ENCODE results near the gene BRWD1. TPM values are rescaled to one million over a fixed set of nuclear protein-coding genes. Genes with fewer than 3 reads are reported as not detected.

Gene BRWD1
- total and polyA plus RNA-seq, 2 of the 13 experiments (the other 11 are each of a cell fraction or from before 2014, with no cell fraction given), result 13.9 to 28.0 TPM

DNA sequence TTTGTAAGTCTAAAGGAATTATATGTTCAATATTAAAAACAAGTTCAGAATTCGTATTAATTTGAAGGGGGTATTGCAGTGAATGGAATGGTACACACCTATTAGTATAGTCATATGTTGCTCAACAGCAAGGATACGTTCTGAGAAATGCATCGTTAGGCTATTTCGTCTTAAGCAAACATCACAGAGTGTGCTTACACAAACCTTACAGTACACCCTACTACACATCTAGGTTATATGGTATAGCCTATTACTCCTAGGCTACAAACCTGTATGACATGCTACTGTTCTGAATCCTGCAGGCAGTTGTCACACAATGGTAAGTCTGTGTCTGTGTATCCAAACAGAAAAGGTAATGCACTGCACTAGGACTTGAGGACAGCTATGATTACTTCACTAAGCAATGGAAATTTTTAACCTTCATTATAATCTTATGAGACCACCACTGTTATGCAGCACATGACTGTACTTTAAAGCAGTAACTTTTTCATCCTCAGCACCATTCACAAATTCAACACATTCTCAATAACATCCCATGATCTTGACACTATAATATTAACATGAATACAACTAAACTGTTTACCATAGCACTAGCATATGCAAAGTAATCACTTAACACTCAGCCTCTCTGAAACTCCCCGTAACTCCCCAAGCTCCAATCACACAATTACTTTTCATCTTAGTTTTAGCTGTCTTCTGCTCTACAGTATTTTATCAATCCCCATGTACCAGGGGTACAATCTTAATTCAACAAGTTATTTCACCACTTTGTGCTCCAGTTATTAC, 115.8 kb downstream of the BRWD1 start:
- H3K4me1 ChIP-seq (ENCODE audit: insufficient read depth, low read length), result no peaks in the 10 kb centered on the region
- ChIA-PET CTCF (ENCODE audit: low intra/inter-chr PET ratio, low total read pairs) (no interaction called here), POLR2A (interaction anchor here (0.7 kb wide), 1 partner anchor 183 kb away, joined by 3 read pairs; a partner anchor contains a TSS)
- in situ Hi-C loops (cut with HindIII; ENCODE audit: extremely low pct_ligation_motif_present, low pct_unique_long_range_greater_than_20kb) (no loop called here), intact Hi-C loops (cut with micrococcal nuclease; ENCODE audit: unreplicated experiment) (loop anchor here (5.0 kb wide), 1 partner anchor 35 kb away; no protein-coding TSS in a partner anchor)
- no peaks in the 10 kb centered on the region for H3K9me3 ChIP-seq (ENCODE audit: low read length)
- no peaks in the 10 kb centered on the region for H3K79me2 ChIP-seq (ENCODE audit: insufficient read depth, low read length)
- FAIRE-seq, result no peak
- no peaks in the 10 kb centered on the region for H4K20me1 ChIP-seq (ENCODE audit: insufficient read depth, low read length)
- DNase-seq (ENCODE audit: low spot score), result no peak
- H3K27ac ChIP-seq (ENCODE audit: extremely low read length, insufficient read depth, low read length), result no peak overlapping the region
- no peak for TF ChIP-seq AGO1 (IDR thresholded peaks at IDR 0.05; ENCODE audit: low read depth, low read length, poor library complexity, severe bottlenecking)
- TF ChIP-seq ZNF331 (CRISPR knock-in tag; IDR thresholded peaks at IDR 0.05), result no peak
- no peak for TF ChIP-seq SP2 (CRISPR knock-in tag; IDR thresholded peaks at IDR 0.05)
- TF ChIP-seq KAT7 (CRISPR knock-in tag; IDR thresholded peaks at IDR 0.05; ENCODE audit: borderline replicate concordance), result no peak
- TF ChIP-seq, protein P1, sequence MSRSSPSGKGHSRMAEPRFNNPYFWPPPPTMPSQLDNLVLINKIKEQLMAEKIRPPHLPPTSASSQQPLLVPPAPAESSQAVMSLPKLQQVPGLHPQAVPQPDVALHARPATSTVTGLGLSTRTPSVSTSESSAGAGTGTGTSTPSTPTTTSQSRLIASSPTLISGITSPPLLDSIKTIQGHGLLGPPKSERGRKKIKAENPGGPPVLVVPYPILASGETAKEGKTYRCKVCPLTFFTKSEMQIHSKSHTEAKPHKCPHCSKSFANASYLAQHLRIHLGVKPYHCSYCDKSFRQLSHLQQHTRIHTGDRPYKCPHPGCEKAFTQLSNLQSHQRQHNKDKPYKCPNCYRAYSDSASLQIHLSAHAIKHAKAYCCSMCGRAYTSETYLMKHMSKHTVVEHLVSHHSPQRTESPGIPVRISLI (CRISPR knock-in tag; IDR thresholded peaks at IDR 0.05; ENCODE audit: borderline replicate concordance), result no peak
- no peak for TF ChIP-seq ZNF597 (CRISPR knock-in tag; IDR thresholded peaks at IDR 0.05)
- no peak for TF ChIP-seq NFRKB (IDR thresholded peaks at IDR 0.05)
- TF ChIP-seq ZNF776 (CRISPR knock-in tag; IDR thresholded peaks at IDR 0.05), result no peak
- no peak for TF ChIP-seq ZNF326 (CRISPR knock-in tag; IDR thresholded peaks at IDR 0.05; ENCODE audit: borderline replicate concordance)
- no peak overlapping the region for H3K4me2 ChIP-seq (ENCODE audit: low read depth, low read length)
- H3K27me3 ChIP-seq (ENCODE audit: control insufficient read depth in 1 of 2, insufficient read depth in 2 of 2, low read length in 2 of 2), result no peaks in the 10 kb centered on the region
- H2AFZ ChIP-seq (ENCODE audit: low read length), result no peak overlapping the region
- peaks cover 20 to 67% of the 10 kb centered on the region in 2 experiments for H3K36me3 ChIP-seq (replicated peaks in 1 of 2; ENCODE audit: control insufficient read depth in 1 of 2, insufficient read depth in 2 of 2, low read length in 2 of 2)
- H3K4me3 ChIP-seq (replicated peaks in 1 of 3; ENCODE audit: insufficient read depth in 1 of 3, low read depth in 2 of 3, low read length in 3 of 3), result no peak overlapping the region
- no TSS peak for BruUV-seq (replicated peaks)
- WGBS (ENCODE audit: low lambda C conversion rate), result 83% methylated on average over 5 of the region's 5 CpGs
- ATAC-seq, result no peak
- H3K9ac ChIP-seq (ENCODE audit: insufficient read depth, low read depth, low read length), result no peak overlapping the region
